Ishikawa (cell line): ENCODE measurements around the gene NME5.

Experiments
- CEBPB ChIP-seq: IDR thresholded peaks from 2 replicates; pipeline ENCODE4 v1.6.1; 2012
- CREB1 ChIP-seq: IDR thresholded peaks from 2 replicates; pipeline ENCODE4 v1.6.1; 2012; ENCODE audit warnings: low read depth
- EGR1 ChIP-seq: IDR thresholded peaks from 2 replicates; pipeline ENCODE4 v1.6.1; 2012
- EP300 ChIP-seq: IDR thresholded peaks from 2 replicates; pipeline ENCODE4 v1.6.1; 2012; ENCODE audit warnings: borderline replicate concordance
- FOXM1 ChIP-seq: IDR thresholded peaks from 2 replicates; pipeline ENCODE4 v1.6.1; 2012; ENCODE audit warnings: low read depth, borderline replicate concordance
- MAX ChIP-seq: IDR thresholded peaks from 2 replicates; pipeline ENCODE4 v1.6.1; 2012
- NFIC ChIP-seq: IDR thresholded peaks from 2 replicates; pipeline ENCODE4 v1.6.1; 2012
- RAD21 ChIP-seq: IDR thresholded peaks from 2 replicates; pipeline ENCODE4 v1.6.1; 2012; ENCODE audit warnings: low read depth
- TCF12 ChIP-seq: IDR thresholded peaks from 2 replicates; pipeline ENCODE4 v1.6.1; 2012; ENCODE audit warnings: low read depth
- USF1 ChIP-seq: IDR thresholded peaks from 2 replicates; pipeline ENCODE4 v1.6.1; 2012
- YY1 ChIP-seq: IDR thresholded peaks from 2 replicates; pipeline ENCODE4 v1.6.1; 2012; ENCODE audit warnings: low read depth
- ZBTB7A ChIP-seq: IDR thresholded peaks from 2 replicates; pipeline ENCODE4 v1.6.1; 2012; ENCODE audit warnings: low read depth

NME5 gene

DNA sequence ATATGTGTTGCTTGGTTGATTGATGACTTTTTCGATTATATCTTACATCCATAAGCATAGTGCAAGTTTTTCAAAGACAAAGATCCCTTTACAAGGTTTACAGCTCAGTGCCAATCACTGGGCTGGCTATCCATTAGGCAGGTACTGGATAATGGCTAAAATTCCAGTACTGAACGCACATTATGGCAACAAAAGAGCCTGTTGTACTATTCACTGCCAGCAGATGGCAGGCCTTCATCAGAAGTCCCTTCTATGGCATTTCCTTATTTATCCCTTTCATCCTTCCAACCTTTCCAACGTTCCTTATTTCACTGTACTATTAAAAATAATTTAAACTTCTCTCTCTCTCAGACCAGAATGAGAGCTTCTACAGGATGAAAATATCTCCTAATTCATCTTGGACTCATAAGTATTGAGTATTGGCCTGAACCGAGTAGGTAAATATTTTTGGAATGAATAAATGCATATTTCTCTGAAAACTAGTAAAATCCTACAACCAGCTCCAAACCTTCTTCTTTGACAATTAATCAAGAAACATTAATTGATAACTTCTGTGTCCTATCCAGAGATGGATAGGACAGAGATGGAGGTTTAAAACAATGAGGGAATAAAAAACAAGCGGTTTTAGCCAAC is 62.0 kb downstream of the NME5 start:
- TF ChIP-seq RAD21 (peak; percentile 95), FOXM1 (no peak)

- TF ChIP-seq MAX (0 out of 2 replicates have a peak, but pooled peaks have one; percentile 14), RAD21 (peak; percentile 67), ZBTB7A (no peak), USF1 (no peak), EGR1 (peak; percentile 16; the same call in 1 of the 2 replicates)
Observed at GRCh38 chr5:138068742-138069600, 70.3 kb downstream of the NME5 start.

DNA sequence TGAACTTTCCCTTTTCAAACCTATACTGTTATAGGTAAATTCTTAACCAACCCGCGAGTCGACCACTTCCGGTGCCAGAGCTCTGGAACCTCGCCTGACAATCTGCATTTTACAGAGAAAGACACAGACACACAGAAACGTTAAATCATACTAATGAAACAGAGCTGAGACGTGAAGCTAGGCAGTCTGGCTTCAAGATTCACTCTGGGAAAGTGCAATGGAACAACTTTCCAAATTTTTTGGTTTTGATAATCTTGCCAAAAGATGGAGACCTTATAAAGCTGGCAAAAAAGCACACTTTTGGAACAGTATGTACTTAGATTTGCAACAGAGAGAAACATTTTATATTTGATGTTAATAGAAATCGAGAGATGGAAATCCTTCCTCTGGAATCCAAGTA is 71.3 kb downstream of the NME5 start:
- TF ChIP-seq EGR1 (no peak), YY1 (no peak), CEBPB (no peak), TCF12 (no peak), EP300 (no peak), FOXM1 (no peak), NFIC (no peak), ZBTB7A (no peak), CREB1 (no peak)
